ENCODE results near the gene SDK1.

SDK1 gene

DNA sequence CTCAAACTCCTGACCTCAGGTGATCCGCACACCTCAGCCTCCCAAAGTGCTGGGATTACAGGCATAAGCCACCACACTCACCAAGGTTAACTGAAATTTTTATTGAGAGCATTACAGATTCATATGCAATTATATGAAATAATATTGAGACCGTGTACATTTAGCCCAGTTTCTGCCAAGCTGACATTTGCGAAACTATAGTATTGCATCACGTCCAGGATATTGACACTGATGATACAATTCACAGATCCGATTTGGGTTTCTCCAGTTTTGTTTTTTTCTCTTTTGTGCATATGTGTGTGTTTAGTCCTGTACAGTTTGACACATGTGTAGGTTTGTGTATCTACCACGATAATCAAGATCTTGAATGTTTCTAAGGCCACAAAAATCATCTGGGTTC, 753.1 kb downstream of the SDK1 start:
- no peak overlapping the region for H3K4me3 ChIP-seq (ENCODE audit: low read length in 2 of 2)
- H3K4me1 ChIP-seq (ENCODE audit: control insufficient read depth in 2 of 2, insufficient read depth in 1 of 2, low read depth in 1 of 2, low read length in 2 of 2), result no peaks in the 10 kb centered on the region
- no peak overlapping the region for H2BK15ac ChIP-seq (ENCODE audit: low read length)
- no CpG with 5 or more reads among the region's 6 CpGs for WGBS, 2 donors (ENCODE audit: extremely low coverage in 2 of 2, insufficient read length in 2 of 2, insufficient replicate concordance in 1 of 2)
- H3K23ac ChIP-seq (ENCODE audit: low read depth, low read length, poor library complexity), result no peak overlapping the region
- no peak overlapping the region for H3K18ac ChIP-seq (ENCODE audit: low read length)
- H2AFZ ChIP-seq (ENCODE audit: low read length), result no peak overlapping the region
- no peak overlapping the region for H4K8ac ChIP-seq (ENCODE audit: low read depth, low read length)
- no peak overlapping the region for H3K4ac ChIP-seq (ENCODE audit: low read length)
- no peak overlapping the region for H4K91ac ChIP-seq (ENCODE audit: low read depth, low read length, poor library complexity)
- no peak overlapping the region for H3K9ac ChIP-seq (ENCODE audit: low read depth, low read length, poor library complexity)
- H3K4me2 ChIP-seq (ENCODE audit: insufficient read depth, low read length, poor library complexity, severe bottlenecking), result no peak overlapping the region
- DNase-seq (ENCODE audit: low spot score), result no peak
- no peaks in the 10 kb centered on the region for H3K27me3 ChIP-seq (ENCODE audit: control insufficient read depth in 3 of 3, insufficient read depth in 3 of 3, low read depth in 1 of 3, low read length in 3 of 3)
- H3K27ac ChIP-seq (replicated peaks; ENCODE audit: low read length), result no peak overlapping the region
- peaks cover 0 to 3% of the 10 kb centered on the region in 2 donors for H3K36me3 ChIP-seq (replicated peaks in 1 of 2; ENCODE audit: control insufficient read depth in 2 of 2, insufficient read depth in 2 of 2, low read length in 2 of 2)
- H3K79me1 ChIP-seq (ENCODE audit: low read depth, low read length), result no peaks in the 10 kb centered on the region
- no peak overlapping the region for H2BK12ac ChIP-seq (ENCODE audit: low read length)
- H3K14ac ChIP-seq (ENCODE audit: low read length), result no peak overlapping the region
- no peaks in the 10 kb centered on the region for H3K9me3 ChIP-seq (replicated peaks in 1 of 2; ENCODE audit: control insufficient read depth in 2 of 2, insufficient read depth in 1 of 2, low read depth in 1 of 2, low read length in 2 of 2)
- no peak overlapping the region for H2BK120ac ChIP-seq (ENCODE audit: low read depth, low read length)
- H2AK5ac ChIP-seq (ENCODE audit: low read depth, low read length), result no peak overlapping the region
- H2BK5ac ChIP-seq (ENCODE audit: low read length), result no peak overlapping the region

DNA sequence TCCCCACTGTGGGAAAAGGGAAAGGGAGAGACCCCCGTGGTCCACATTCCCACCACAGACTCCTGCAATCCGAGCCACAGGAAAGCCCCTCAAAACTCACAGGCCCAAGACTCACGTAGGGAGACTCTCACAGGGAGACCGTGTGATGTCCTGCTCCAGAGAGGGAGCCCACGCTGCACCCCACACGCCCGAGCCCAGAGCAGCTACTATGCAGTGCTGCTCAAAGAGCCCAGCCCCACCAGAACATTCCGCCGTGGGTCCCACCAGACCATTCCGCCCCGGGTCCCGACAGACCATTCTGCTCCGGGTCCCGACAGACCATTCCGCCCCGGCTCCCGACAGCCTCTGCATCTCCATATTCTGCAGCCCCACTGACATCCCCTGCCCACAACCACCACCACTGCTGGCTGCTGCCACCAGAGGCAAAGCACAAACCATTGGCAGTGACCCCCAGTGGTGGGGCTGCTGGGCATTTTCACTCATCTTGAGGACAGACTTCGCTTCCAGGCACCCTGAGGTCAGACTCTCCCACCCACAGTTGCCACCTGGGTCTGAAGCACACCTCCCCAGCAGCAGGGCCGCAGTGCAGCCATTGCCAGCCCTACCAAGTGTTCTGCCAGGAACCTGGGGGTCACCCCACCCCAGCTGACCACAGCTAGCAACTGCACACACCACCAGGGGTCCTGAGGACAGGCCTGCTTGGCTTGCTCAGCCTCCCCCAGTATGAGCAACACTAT, 755.7 kb downstream of the SDK1 start:
- H3K4me3 ChIP-seq (ENCODE audit: low read length in 2 of 2), result no peak overlapping the region
- no peak overlapping the region for H2BK120ac ChIP-seq (ENCODE audit: low read depth, low read length)
- H2AFZ ChIP-seq (ENCODE audit: low read length), result no peak overlapping the region
- H3K36me3 ChIP-seq (replicated peaks in 1 of 2; ENCODE audit: control insufficient read depth in 2 of 2, insufficient read depth in 2 of 2, low read length in 2 of 2), result peaks cover 0 to 2% of the 10 kb centered on the region in 2 donors
- no peak overlapping the region for H4K91ac ChIP-seq (ENCODE audit: low read depth, low read length, poor library complexity)
- H3K14ac ChIP-seq (ENCODE audit: low read length), result peak overlapping the region; percentile 63
- no peak overlapping the region for H3K9ac ChIP-seq (ENCODE audit: low read depth, low read length, poor library complexity)
- peak overlapping the region; percentile 84 for H2AK5ac ChIP-seq (ENCODE audit: low read depth, low read length)
- H3K79me1 ChIP-seq (ENCODE audit: low read depth, low read length), result no peaks in the 10 kb centered on the region
- no peak overlapping the region for H2BK15ac ChIP-seq (ENCODE audit: low read length)
- H3K4me1 ChIP-seq (ENCODE audit: control insufficient read depth in 2 of 2, insufficient read depth in 1 of 2, low read depth in 1 of 2, low read length in 2 of 2), result no peaks in the 10 kb centered on the region
- H3K27me3 ChIP-seq (ENCODE audit: control insufficient read depth in 3 of 3, insufficient read depth in 3 of 3, low read depth in 1 of 3, low read length in 3 of 3), result no peaks in the 10 kb centered on the region
- H3K23ac ChIP-seq (ENCODE audit: low read depth, low read length, poor library complexity), result no peak overlapping the region
- no peak overlapping the region for H2BK5ac ChIP-seq (ENCODE audit: low read length)
- H3K4me2 ChIP-seq (ENCODE audit: insufficient read depth, low read length, poor library complexity, severe bottlenecking), result no peak overlapping the region
- peak overlapping the region; percentile 89 for H3K4ac ChIP-seq (ENCODE audit: low read length)
- no peak overlapping the region for H4K8ac ChIP-seq (ENCODE audit: low read depth, low read length)
- peak overlapping the region; percentile 66 for H3K18ac ChIP-seq (ENCODE audit: low read length)
- no peak overlapping the region for H2BK12ac ChIP-seq (ENCODE audit: low read length)
- H3K27ac ChIP-seq (replicated peaks; ENCODE audit: low read length), result no peak overlapping the region
- no CpG with 5 or more reads among the region's 19 CpGs for WGBS, 2 donors (ENCODE audit: extremely low coverage in 2 of 2, insufficient read length in 2 of 2, insufficient replicate concordance in 1 of 2)
- no peak for DNase-seq (ENCODE audit: low spot score)
- no peaks in the 10 kb centered on the region for H3K9me3 ChIP-seq (replicated peaks in 1 of 2; ENCODE audit: control insufficient read depth in 2 of 2, insufficient read depth in 1 of 2, low read depth in 1 of 2, low read length in 2 of 2)

GRCh38 chr7:4057289-4057616, 756.2 kb downstream of the SDK1 start:
- no peak overlapping the region for H4K91ac ChIP-seq (ENCODE audit: low read depth, low read length, poor library complexity)
- no peak overlapping the region for H2BK5ac ChIP-seq (ENCODE audit: low read length)
- no peak for DNase-seq (ENCODE audit: low spot score)
- peak overlapping the region; percentile 89 for H3K4ac ChIP-seq (ENCODE audit: low read length)
- H2AFZ ChIP-seq (ENCODE audit: low read length), result no peak overlapping the region
- H3K4me3 ChIP-seq (ENCODE audit: low read length in 2 of 2), result no peak overlapping the region
- WGBS, 2 donors (ENCODE audit: extremely low coverage in 2 of 2, insufficient read length in 2 of 2, insufficient replicate concordance in 1 of 2), result no CpG with 5 or more reads among the region's 1 CpG
- H2BK12ac ChIP-seq (ENCODE audit: low read length), result no peak overlapping the region
- peak overlapping the region; percentile 63 for H3K14ac ChIP-seq (ENCODE audit: low read length)
- H4K8ac ChIP-seq (ENCODE audit: low read depth, low read length), result no peak overlapping the region
- no peaks in the 10 kb centered on the region for H3K36me3 ChIP-seq (replicated peaks in 1 of 2; ENCODE audit: control insufficient read depth in 2 of 2, insufficient read depth in 2 of 2, low read length in 2 of 2)
- no peak overlapping the region for H3K23ac ChIP-seq (ENCODE audit: low read depth, low read length, poor library complexity)
- no peak overlapping the region for H2BK120ac ChIP-seq (ENCODE audit: low read depth, low read length)
- H3K18ac ChIP-seq (ENCODE audit: low read length), result peak overlapping the region; percentile 44
- no peaks in the 10 kb centered on the region for H3K9me3 ChIP-seq (replicated peaks in 1 of 2; ENCODE audit: control insufficient read depth in 2 of 2, insufficient read depth in 1 of 2, low read depth in 1 of 2, low read length in 2 of 2)
- H3K27ac ChIP-seq (replicated peaks; ENCODE audit: low read length), result no peak overlapping the region
- H2AK5ac ChIP-seq (ENCODE audit: low read depth, low read length), result peak overlapping the region; percentile 52
- no peaks in the 10 kb centered on the region for H3K4me1 ChIP-seq (ENCODE audit: control insufficient read depth in 2 of 2, insufficient read depth in 1 of 2, low read depth in 1 of 2, low read length in 2 of 2)
- H3K27me3 ChIP-seq (ENCODE audit: control insufficient read depth in 3 of 3, insufficient read depth in 3 of 3, low read depth in 1 of 3, low read length in 3 of 3), result no peaks in the 10 kb centered on the region
- H3K9ac ChIP-seq (ENCODE audit: low read depth, low read length, poor library complexity), result no peak overlapping the region
- no peak overlapping the region for H3K4me2 ChIP-seq (ENCODE audit: insufficient read depth, low read length, poor library complexity, severe bottlenecking)
- H2BK15ac ChIP-seq (ENCODE audit: low read length), result no peak overlapping the region
- H3K79me1 ChIP-seq (ENCODE audit: low read depth, low read length), result no peaks in the 10 kb centered on the region

DNA sequence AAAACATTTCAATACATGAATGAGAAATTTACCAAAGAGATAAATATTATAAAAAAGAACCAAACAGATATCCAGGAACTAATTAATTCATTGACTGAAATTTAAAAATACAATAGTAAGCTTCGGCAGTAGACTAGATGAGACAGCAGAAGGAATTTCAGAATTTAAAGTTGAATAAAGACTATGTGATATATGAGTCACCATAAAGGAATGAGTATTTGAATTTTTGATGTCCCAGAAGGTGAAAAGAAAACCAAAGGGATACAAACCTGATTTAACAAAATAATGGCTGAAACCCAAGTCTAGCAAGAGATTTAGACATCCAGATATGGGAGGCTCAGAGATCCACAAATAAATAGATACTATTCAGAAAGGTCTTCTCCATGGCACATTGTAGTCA, 757.1 kb downstream of the SDK1 start:
- Histone ChIP-seq H2BK12ac (ENCODE audit: low read length) (no peak overlapping the region), H3K27ac (replicated peaks; ENCODE audit: low read length) (no peak overlapping the region), H2BK5ac (ENCODE audit: low read length) (no peak overlapping the region), H4K8ac (ENCODE audit: low read depth, low read length) (no peak overlapping the region), H3K9ac (ENCODE audit: low read depth, low read length, poor library complexity) (no peak overlapping the region), H3K27me3 (ENCODE audit: control insufficient read depth in 3 of 3, insufficient read depth in 3 of 3, low read depth in 1 of 3, low read length in 3 of 3) (no peaks in the 10 kb centered on the region), H3K18ac (ENCODE audit: low read length) (no peak overlapping the region), H2AFZ (ENCODE audit: low read length) (no peak overlapping the region), H2BK15ac (ENCODE audit: low read length) (no peak overlapping the region), H3K4ac (ENCODE audit: low read length) (no peak overlapping the region), H3K4me2 (ENCODE audit: insufficient read depth, low read length, poor library complexity, severe bottlenecking) (no peak overlapping the region), H4K91ac (ENCODE audit: low read depth, low read length, poor library complexity) (no peak overlapping the region), H3K14ac (ENCODE audit: low read length) (no peak overlapping the region), H3K4me3 (ENCODE audit: low read length in 2 of 2) (no peak overlapping the region), H3K23ac (ENCODE audit: low read depth, low read length, poor library complexity) (no peak overlapping the region), H3K4me1 (ENCODE audit: control insufficient read depth in 2 of 2, insufficient read depth in 1 of 2, low read depth in 1 of 2, low read length in 2 of 2) (no peaks in the 10 kb centered on the region), H3K9me3 (replicated peaks in 1 of 2; ENCODE audit: control insufficient read depth in 2 of 2, insufficient read depth in 1 of 2, low read depth in 1 of 2, low read length in 2 of 2) (no peaks in the 10 kb centered on the region), H3K36me3 (replicated peaks in 1 of 2; ENCODE audit: control insufficient read depth in 2 of 2, insufficient read depth in 2 of 2, low read length in 2 of 2) (no peaks in the 10 kb centered on the region), H2AK5ac (ENCODE audit: low read depth, low read length) (no peak overlapping the region), H3K79me1 (ENCODE audit: low read depth, low read length) (no peaks in the 10 kb centered on the region), H2BK120ac (ENCODE audit: low read depth, low read length) (no peak overlapping the region)
- WGBS, 2 donors (ENCODE audit: extremely low coverage in 2 of 2, insufficient read length in 2 of 2, insufficient replicate concordance in 1 of 2), result no CpG with 5 or more reads among the region's 1 CpG
- DNase-seq (ENCODE audit: low spot score), result no peak
